Measurements from ENCODE around the gene EXOC4.

DNA sequence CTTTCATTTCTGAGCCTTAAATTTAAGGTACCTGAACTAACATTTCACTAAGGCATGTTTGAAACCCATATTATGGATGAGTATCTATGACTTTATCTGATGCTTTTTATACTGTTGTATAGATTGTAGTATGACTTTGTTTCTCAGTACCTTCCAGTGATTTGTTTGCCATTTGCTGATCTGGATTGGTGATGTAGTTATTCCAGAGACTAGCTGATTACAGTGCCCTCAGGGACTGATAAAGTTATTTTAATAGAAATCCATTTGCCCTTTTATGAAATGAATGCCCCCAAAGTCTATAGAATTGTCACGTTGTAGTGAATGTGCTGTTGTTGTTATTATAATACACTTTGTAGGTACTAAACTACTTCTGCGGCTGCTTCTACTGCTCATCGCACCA lies 488.8 kb downstream of the EXOC4 start:
- TF ChIP-seq, protein P1, sequence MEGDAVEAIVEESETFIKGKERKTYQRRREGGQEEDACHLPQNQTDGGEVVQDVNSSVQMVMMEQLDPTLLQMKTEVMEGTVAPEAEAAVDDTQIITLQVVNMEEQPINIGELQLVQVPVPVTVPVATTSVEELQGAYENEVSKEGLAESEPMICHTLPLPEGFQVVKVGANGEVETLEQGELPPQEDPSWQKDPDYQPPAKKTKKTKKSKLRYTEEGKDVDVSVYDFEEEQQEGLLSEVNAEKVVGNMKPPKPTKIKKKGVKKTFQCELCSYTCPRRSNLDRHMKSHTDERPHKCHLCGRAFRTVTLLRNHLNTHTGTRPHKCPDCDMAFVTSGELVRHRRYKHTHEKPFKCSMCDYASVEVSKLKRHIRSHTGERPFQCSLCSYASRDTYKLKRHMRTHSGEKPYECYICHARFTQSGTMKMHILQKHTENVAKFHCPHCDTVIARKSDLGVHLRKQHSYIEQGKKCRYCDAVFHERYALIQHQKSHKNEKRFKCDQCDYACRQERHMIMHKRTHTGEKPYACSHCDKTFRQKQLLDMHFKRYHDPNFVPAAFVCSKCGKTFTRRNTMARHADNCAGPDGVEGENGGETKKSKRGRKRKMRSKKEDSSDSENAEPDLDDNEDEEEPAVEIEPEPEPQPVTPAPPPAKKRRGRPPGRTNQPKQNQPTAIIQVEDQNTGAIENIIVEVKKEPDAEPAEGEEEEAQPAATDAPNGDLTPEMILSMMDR (IDR thresholded peaks at IDR 0.05): no peak
- TF ChIP-seq POLR2A (IDR thresholded peaks at IDR 0.05) (no peak), EP300 (IDR thresholded peaks at IDR 0.05; ENCODE audit: low read depth) (no peak), POLR2AphosphoS5 (IDR thresholded peaks at IDR 0.05) (no peak)

All from transverse colon (tissue), 4 donors.